Lower lobe of right lung (tissue), 2 donors: Measurements from ENCODE around the gene EHMT1. TPM values are rescaled to one million over a fixed set of nuclear protein-coding genes. Genes with fewer than 3 reads are reported as not detected.

Experiments
- ATAC-seq, 2 donors: fragments of 200-7000 bp; cut with Tn5 transposase; one replicate each; pipeline ENCODE4 v1.9.1; 2020 to 2022; ENCODE audit warnings: mild to moderate bottlenecking in 2 of 2, moderate library complexity in 2 of 2
- DNase-seq: peaks from one replicate; pipeline ENCODE4 v3.0.0-alpha.2; 2020
- H3K27ac ChIP-seq: fragments of 200-600 bp; one replicate; pipeline ENCODE4 v1.8.0; 2022
- H3K27me3 ChIP-seq: fragments of 200-600 bp; one replicate; pipeline ENCODE4 v1.8.0; 2022; ENCODE audit warnings: low read depth
- H3K36me3 ChIP-seq: fragments of 200-600 bp; one replicate; pipeline ENCODE4 v1.8.0; 2022; ENCODE audit warnings: mild to moderate bottlenecking
- H3K4me1 ChIP-seq: fragments of 200-600 bp; one replicate; pipeline ENCODE4 v1.8.0; 2022
- H3K4me3 ChIP-seq: fragments of 200-600 bp; one replicate; pipeline ENCODE4 v1.8.0; 2022; ENCODE audit warnings: mild to moderate bottlenecking
- H3K9me3 ChIP-seq: fragments of 200-600 bp; one replicate; pipeline ENCODE4 v1.8.0; 2022
- intact Hi-C: fragments of 100-400 bp; cut with DNase I; formaldehyde crosslinking; loops from one replicate; pipeline ENCODE4 v1.11.0; 2022
- total RNA-seq: library from RNA; stranded (reverse); fragmentation: NEBNext Ultra II Directional; extraction: Animal tissue kit (Norgen Biotek cat#: 25700); gene quantifications from one replicate; pipeline ENCODE4 v1.2.1, GENCODE V29; 2021
- TF ChIP-seq, protein P1 (sequence below): fragments of 200-600 bp; IDR thresholded peaks from one replicate; pipeline ENCODE4 v1.8.0; 2022; ENCODE audit warnings: antibody characterized with exemption, mild to moderate bottlenecking
- donor health status: DM: no; HTN: yes; CAD: no; lungs with severe emphysema.

Gene EHMT1
- total RNA-seq, 1 donor from 2014 or later, result 73.5 TPM

DNA sequence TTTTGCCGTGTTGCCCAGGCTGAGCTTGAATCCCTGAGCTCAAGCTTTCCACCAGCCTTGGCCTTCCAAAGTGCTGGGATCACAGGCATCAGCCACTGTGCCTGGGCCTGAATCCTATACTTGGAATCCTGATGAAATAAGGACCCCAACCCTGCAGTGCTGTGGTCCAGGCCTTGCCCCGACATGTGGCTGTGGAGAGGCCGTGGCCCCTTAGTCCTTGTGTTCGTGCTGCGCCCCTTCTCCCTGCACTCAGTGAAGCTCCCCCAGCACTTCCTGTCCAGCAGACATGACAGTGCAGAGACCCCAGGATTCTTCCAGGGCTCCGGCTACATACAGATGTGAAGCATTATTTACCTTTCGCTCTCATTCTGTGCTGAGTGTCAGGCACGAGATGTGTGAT, 52.9 kb downstream of the EHMT1 start:
- intact Hi-C loops, result no loop called here
- no peaks in the 10 kb centered on the region for H3K27me3 ChIP-seq
- H3K4me1 ChIP-seq, result peaks cover 30% of the 10 kb centered on the region
- TF ChIP-seq, protein P1, sequence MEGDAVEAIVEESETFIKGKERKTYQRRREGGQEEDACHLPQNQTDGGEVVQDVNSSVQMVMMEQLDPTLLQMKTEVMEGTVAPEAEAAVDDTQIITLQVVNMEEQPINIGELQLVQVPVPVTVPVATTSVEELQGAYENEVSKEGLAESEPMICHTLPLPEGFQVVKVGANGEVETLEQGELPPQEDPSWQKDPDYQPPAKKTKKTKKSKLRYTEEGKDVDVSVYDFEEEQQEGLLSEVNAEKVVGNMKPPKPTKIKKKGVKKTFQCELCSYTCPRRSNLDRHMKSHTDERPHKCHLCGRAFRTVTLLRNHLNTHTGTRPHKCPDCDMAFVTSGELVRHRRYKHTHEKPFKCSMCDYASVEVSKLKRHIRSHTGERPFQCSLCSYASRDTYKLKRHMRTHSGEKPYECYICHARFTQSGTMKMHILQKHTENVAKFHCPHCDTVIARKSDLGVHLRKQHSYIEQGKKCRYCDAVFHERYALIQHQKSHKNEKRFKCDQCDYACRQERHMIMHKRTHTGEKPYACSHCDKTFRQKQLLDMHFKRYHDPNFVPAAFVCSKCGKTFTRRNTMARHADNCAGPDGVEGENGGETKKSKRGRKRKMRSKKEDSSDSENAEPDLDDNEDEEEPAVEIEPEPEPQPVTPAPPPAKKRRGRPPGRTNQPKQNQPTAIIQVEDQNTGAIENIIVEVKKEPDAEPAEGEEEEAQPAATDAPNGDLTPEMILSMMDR, result no peak
- H3K27ac ChIP-seq, result no peak overlapping the region
- DNase-seq, result no peak
- no peak for ATAC-seq
- peaks cover 8% of the 10 kb centered on the region for H3K36me3 ChIP-seq
- no peak overlapping the region for H3K4me3 ChIP-seq
- H3K9me3 ChIP-seq, result no peaks in the 10 kb centered on the region

GRCh38 chr9:137672907-137673791, 54.3 kb downstream of the EHMT1 start:
- DNase-seq (no peak), ATAC-seq (peak; percentile 65 to 71)
- Histone ChIP-seq H3K36me3 (peaks cover 14% of the 10 kb centered on the region), H3K27ac (no peak overlapping the region), H3K27me3 (no peaks in the 10 kb centered on the region), H3K4me1 (peaks cover 21% of the 10 kb centered on the region), H3K4me3 (no peak overlapping the region), H3K9me3 (no peaks in the 10 kb centered on the region)
- TF ChIP-seq, protein P1, result peak; percentile 85
- intact Hi-C loops, result no loop called here

- no peak for ATAC-seq
- Histone ChIP-seq H3K27ac (no peak overlapping the region), H3K4me3 (no peak overlapping the region), H3K4me1 (peaks cover 21% of the 10 kb centered on the region), H3K36me3 (peaks cover 16% of the 10 kb centered on the region), H3K9me3 (no peaks in the 10 kb centered on the region), H3K27me3 (no peaks in the 10 kb centered on the region)
- intact Hi-C loops, result no loop called here
- TF ChIP-seq, protein P1, result no peak
- no peak for DNase-seq
Measured at GRCh38 chr9:137673886-137674285, 55.1 kb downstream of the EHMT1 start.

- Histone ChIP-seq H3K9me3 (no peaks in the 10 kb centered on the region), H3K27ac (no peak overlapping the region), H3K36me3 (peaks cover 14% of the 10 kb centered on the region), H3K27me3 (no peaks in the 10 kb centered on the region), H3K4me3 (no peak overlapping the region), H3K4me1 (peaks cover 21% of the 10 kb centered on the region)
- intact Hi-C loops, result no loop called here
- TF ChIP-seq, protein P1, result no peak
- ATAC-seq (no peak), DNase-seq (no peak)
Measured at GRCh38 chr9:137674307-137674975, 55.6 kb downstream of the EHMT1 start.

- H3K4me1 ChIP-seq, result peaks cover 21% of the 10 kb centered on the region
- no peak for ATAC-seq
- H3K27ac ChIP-seq, result no peak overlapping the region
- TF ChIP-seq, protein P1, result no peak
- intact Hi-C loops, result no loop called here
- no peaks in the 10 kb centered on the region for H3K27me3 ChIP-seq
- no peaks in the 10 kb centered on the region for H3K9me3 ChIP-seq
- no peak overlapping the region for H3K4me3 ChIP-seq
- no peak for DNase-seq
- H3K36me3 ChIP-seq, result peaks cover 9% of the 10 kb centered on the region
Measured at GRCh38 chr9:137674976-137675320, 56.1 kb downstream of the EHMT1 start.
